Measurements from ENCODE around the gene JAKMIP1.

The JAKMIP1 gene

DNA sequence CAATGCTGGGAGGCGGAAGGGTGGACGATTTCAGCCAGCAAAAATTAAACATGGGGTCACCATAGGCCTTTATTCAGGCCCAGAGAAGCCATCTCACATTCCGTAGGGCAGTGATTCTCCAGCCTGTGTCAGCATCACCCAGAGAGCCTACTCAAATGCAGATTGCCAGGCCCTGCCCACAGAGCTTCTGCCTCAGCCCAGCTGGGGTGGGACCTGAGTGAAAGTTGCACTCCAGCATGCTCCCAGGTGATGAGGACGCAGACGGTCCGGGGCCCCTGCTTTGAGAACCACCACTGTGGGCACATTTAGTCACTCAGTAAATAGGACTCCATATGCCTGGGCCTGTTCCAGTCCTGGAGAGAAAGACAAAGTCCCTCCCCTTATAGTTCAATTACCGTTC lies 169.7 kb downstream of the JAKMIP1 start:
- DNase-seq (ENCODE audit: low read depth): no peak
- TF ChIP-seq CTCF (IDR thresholded peaks at IDR 0.05; ENCODE audit: insufficient read depth, low read depth, low read length, missing control alignments): no peak
- H3K4me3 ChIP-seq (ENCODE audit: low read length): no peak overlapping the region

DNA sequence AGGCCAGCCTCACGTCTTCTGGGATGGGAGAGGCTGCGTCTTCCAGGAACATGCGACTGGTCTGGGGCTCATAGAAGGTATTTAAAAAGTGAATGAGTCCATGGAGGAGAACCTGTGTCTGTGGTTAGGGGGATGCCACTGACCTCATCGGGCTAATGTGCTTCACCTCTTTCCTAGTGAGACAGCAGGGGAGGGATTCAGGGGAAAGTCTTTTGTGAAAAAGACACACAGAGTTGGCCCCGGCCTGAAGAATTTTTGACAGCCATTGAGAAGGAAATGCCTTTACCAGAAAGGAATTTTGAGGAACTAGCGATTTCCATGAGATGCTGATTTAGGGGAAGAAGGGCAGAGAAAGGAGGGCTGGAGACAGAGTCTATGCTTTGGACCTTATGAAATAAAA lies 171.1 kb downstream of the JAKMIP1 start:
- no peak for TF ChIP-seq CTCF (IDR thresholded peaks at IDR 0.05; ENCODE audit: insufficient read depth, low read depth, low read length, missing control alignments)
- H3K4me3 ChIP-seq (ENCODE audit: low read length): no peak overlapping the region
- no peak for DNase-seq (ENCODE audit: low read depth)

- no peak for TF ChIP-seq CTCF (IDR thresholded peaks at IDR 0.05; ENCODE audit: insufficient read depth, low read depth, low read length, missing control alignments)
- no peak for DNase-seq (ENCODE audit: low read depth)
Observed at GRCh38 chr4:6028168-6028567, 172.2 kb downstream of the JAKMIP1 start.

GRCh38 chr4:6027392-6027791 lies 173.0 kb downstream of the JAKMIP1 start:
- no peak for TF ChIP-seq CTCF (IDR thresholded peaks at IDR 0.05; ENCODE audit: insufficient read depth, low read depth, low read length, missing control alignments)
- peak; percentile 40 for DNase-seq (ENCODE audit: low read depth)
- H3K4me3 ChIP-seq (ENCODE audit: low read length): no peak overlapping the region

More at GRCh38 chr4:6028168-6028567, 172.2 kb downstream of the JAKMIP1 start:
- no peak overlapping the region for H3K4me3 ChIP-seq (ENCODE audit: low read length)

- DNase-seq (ENCODE audit: low read depth): no peak
- no peak for TF ChIP-seq CTCF (IDR thresholded peaks at IDR 0.05; ENCODE audit: insufficient read depth, low read depth, low read length, missing control alignments)
- no peak overlapping the region for H3K4me3 ChIP-seq (ENCODE audit: low read length)
Observed at GRCh38 chr4:6024313-6024960, 175.9 kb downstream of the JAKMIP1 start.

GRCh38 chr4:6023731-6024130 lies 176.6 kb downstream of the JAKMIP1 start:
- no peak for TF ChIP-seq CTCF (IDR thresholded peaks at IDR 0.05; ENCODE audit: insufficient read depth, low read depth, low read length, missing control alignments)
- no peak for DNase-seq (ENCODE audit: low read depth)
- no peak overlapping the region for H3K4me3 ChIP-seq (ENCODE audit: low read length)

DNA sequence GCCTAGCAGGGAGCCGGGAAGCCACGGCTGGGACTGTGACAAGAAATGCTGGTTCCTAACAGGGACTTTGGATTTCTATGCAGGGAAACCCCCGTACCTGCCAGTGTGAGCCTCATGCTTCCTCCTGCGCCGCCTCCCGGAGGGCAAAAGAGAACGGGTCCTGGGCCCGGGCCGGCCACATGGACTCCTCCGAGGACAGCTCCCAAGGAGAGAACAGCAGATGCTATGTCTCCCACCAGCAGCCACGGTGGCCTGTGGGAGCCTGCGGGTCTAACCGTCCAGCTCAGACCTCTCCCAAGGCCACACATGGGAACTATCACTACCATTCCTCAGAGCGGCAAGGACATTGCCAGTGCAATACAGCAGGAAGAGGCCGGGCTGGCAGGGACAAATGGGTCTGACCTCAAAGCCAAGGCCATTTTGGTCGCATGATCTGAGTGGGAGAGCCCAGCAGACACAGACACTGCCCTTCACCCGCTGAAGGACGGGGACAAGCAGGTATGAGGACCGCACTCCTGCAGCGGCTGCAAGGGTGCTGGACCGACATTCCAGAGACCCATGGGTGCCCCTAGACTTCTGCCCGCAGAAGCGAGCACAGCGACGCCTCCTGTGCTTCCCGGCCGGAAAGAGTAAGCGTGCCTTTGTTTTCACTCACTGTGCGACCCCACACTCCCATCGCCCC lies 177.6 kb downstream of the JAKMIP1 start:
- H3K4me3 ChIP-seq (ENCODE audit: low read length): no peak overlapping the region
- no peak for DNase-seq (ENCODE audit: low read depth)
- TF ChIP-seq CTCF (IDR thresholded peaks at IDR 0.05; ENCODE audit: insufficient read depth, low read depth, low read length, missing control alignments): no peak
